Osteocyte (in vitro differentiated cells): Measurements from ENCODE around the gene CDH13. TPM values are rescaled to one million over a fixed set of nuclear protein-coding genes. Genes with fewer than 3 reads are reported as not detected.

Experiments used
- DNase-seq: peaks from one replicate; pipeline ENCODE4 v3.0.0; 2021; ENCODE audit warnings: mixed read lengths; ENCODE audit not compliant: unreplicated experiment; ENCODE audit errors: extremely low spot score
- H3K27ac Mint-ChIP-seq: one replicate; pipeline ENCODE4 v1.8.0; 2021; ENCODE audit warnings: mild to moderate bottlenecking, mixed read lengths; ENCODE audit not compliant: unreplicated experiment
- H3K27me3 Mint-ChIP-seq: one replicate; pipeline ENCODE4 v1.8.0; 2021; ENCODE audit warnings: mixed read lengths; ENCODE audit not compliant: unreplicated experiment
- H3K36me3 Mint-ChIP-seq: one replicate; pipeline ENCODE4 v1.8.0; 2021; ENCODE audit warnings: mixed read lengths; ENCODE audit not compliant: unreplicated experiment
- H3K4me1 Mint-ChIP-seq: one replicate; pipeline ENCODE4 v1.8.0; 2021; ENCODE audit warnings: mixed read lengths; ENCODE audit not compliant: unreplicated experiment
- H3K4me3 Mint-ChIP-seq: one replicate; pipeline ENCODE4 v1.8.0; 2021; ENCODE audit warnings: mild to moderate bottlenecking, moderate library complexity, mixed read lengths; ENCODE audit not compliant: unreplicated experiment
- H3K9me3 Mint-ChIP-seq: one replicate; pipeline ENCODE4 v1.8.0; 2021; ENCODE audit warnings: mixed read lengths; ENCODE audit not compliant: unreplicated experiment
- total RNA-seq: library from RNA; stranded (reverse); gene quantifications from 2 replicates; pipeline ENCODE4 v1.2.1, GENCODE V29; 2021
- TF ChIP-seq, protein P1 (sequence below): fragments of 200-600 bp; sonication (generic); IDR thresholded peaks from 2 replicates; pipeline ENCODE4 v1.5.0; 2021; ENCODE audit warnings: antibody characterized with exemption, mild to moderate bottlenecking, moderate library complexity

CDH13 gene
- total RNA-seq, 1 donor from 2014 or later = 27.0 TPM

DNA sequence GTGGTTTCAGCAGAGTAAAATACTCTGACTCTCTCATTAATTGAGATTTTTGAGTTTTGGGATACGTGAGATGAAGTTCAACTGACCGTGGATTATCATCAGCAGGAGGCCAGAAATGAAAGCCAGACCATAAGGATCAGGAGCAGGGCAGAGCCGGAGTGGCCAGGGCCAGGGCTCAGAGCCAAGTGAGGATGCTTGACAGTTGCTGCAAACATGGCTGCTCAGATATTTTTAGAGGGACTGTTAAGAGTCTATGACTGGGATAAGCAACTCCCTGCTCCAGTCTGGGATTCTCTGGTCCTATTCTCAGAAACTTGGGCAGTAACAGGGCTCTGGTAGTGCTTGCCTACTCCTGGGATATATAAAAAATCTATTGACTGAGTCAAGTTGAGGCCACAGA, 17.6 kb upstream of the CDH13 start:
- DNase-seq = no peak
- Mint-ChIP-seq H3K9me3 (no peaks in the 10 kb centered on the region), H3K4me1 (peaks cover 8% of the 10 kb centered on the region), H3K27ac (no peak overlapping the region), H3K36me3 (no peaks in the 10 kb centered on the region), H3K27me3 (peaks cover 25% of the 10 kb centered on the region), H3K4me3 (no peak overlapping the region)
- TF ChIP-seq, protein P1, sequence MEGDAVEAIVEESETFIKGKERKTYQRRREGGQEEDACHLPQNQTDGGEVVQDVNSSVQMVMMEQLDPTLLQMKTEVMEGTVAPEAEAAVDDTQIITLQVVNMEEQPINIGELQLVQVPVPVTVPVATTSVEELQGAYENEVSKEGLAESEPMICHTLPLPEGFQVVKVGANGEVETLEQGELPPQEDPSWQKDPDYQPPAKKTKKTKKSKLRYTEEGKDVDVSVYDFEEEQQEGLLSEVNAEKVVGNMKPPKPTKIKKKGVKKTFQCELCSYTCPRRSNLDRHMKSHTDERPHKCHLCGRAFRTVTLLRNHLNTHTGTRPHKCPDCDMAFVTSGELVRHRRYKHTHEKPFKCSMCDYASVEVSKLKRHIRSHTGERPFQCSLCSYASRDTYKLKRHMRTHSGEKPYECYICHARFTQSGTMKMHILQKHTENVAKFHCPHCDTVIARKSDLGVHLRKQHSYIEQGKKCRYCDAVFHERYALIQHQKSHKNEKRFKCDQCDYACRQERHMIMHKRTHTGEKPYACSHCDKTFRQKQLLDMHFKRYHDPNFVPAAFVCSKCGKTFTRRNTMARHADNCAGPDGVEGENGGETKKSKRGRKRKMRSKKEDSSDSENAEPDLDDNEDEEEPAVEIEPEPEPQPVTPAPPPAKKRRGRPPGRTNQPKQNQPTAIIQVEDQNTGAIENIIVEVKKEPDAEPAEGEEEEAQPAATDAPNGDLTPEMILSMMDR = no peak

DNA sequence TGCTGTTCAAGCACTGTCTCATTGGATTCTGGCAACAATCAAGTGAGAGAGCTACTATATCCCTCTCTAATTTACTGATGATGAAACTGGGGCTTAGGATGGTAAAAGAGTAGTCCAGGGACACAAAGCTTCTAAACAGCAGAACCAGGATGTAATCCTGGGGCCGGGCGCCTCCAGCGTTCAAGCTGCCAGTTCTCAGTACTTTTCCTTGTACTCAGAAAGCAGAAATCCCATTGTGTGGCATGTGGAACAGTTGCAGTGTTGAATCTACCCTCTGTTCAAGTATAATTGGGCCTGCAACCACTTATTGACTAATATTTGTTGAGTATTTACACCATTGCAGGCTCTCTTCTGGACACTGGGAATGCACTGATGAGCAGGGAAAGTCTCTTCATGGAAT, 14.5 kb upstream of the CDH13 start:
- Mint-ChIP-seq H3K9me3 (no peaks in the 10 kb centered on the region), H3K27me3 (peaks cover 32% of the 10 kb centered on the region), H3K4me3 (no peak overlapping the region), H3K4me1 (no peaks in the 10 kb centered on the region), H3K36me3 (no peaks in the 10 kb centered on the region), H3K27ac (no peak overlapping the region)
- TF ChIP-seq, protein P1 = no peak
- no peak for DNase-seq

DNA sequence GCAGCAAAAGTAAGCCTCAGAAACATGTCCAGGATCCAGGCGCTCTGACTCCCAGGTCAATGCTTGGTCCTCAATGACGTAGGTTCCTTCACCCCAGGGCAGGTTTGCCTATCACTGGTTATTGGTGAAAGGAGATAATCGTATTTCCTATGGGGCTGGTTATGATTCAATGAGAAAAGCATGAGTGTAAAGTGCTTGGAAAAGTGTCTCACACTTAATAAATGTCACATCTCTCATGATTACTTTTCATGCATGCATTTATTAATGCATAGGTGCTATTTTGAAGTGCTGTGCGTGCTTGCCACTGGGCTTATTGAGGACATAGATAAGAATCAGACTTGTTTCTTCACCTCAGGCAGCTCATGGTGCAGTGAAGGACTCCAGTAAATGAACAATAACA, 10.4 kb upstream of the CDH13 start:
- Mint-ChIP-seq H3K27ac (no peak overlapping the region), H3K36me3 (no peaks in the 10 kb centered on the region), H3K9me3 (no peaks in the 10 kb centered on the region), H3K4me3 (no peak overlapping the region), H3K27me3 (peaks cover 58% of the 10 kb centered on the region), H3K4me1 (no peaks in the 10 kb centered on the region)
- TF ChIP-seq, protein P1 = no peak
- no peak for DNase-seq

DNA sequence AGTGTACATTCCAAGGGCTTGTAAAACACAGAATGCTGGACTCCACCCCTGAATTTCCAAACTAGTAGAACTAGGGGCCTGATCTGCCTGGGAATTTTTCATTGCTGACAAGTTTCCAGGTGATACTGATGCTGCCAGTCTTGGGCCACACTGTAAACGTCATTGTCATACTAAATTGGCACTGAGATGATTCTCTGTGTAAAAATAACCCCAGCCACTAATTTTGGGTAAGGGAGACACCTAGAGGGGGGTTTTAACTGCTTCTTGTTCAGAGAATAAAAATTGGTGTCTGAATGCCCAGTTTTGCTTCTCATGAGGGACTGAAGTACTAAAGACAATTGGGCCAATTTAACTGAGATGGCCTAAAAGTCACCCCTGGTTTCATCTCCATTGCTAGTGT, 5.0 kb upstream of the CDH13 start:
- H3K4me3 Mint-ChIP-seq = no peak overlapping the region
- no peaks in the 10 kb centered on the region for H3K9me3 Mint-ChIP-seq
- H3K36me3 Mint-ChIP-seq = no peaks in the 10 kb centered on the region
- no peak for DNase-seq
- TF ChIP-seq, protein P1 = peak; percentile 34
- H3K27me3 Mint-ChIP-seq = peaks cover 37% of the 10 kb centered on the region
- H3K27ac Mint-ChIP-seq = no peak overlapping the region
- peaks cover 3% of the 10 kb centered on the region for H3K4me1 Mint-ChIP-seq

DNA sequence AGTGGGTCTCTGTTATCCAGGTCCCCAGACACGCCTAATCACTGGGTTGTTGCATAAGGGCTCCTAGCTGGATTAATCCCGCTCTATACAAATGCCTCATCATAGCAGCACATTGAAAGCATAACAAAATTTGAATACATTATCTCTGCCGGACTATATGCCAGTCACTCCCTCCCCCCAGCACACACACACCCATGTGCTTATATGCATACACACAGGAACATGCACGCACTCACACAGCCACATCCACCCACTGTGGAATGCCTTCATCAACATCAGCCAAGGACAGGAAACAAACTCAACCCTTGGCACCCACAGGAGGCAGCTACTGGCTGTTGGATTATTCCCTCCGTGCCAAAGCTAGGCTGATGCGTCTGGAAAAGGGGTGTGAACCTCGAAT, 3.5 kb upstream of the CDH13 start:
- Mint-ChIP-seq H3K36me3 (no peaks in the 10 kb centered on the region), H3K9me3 (no peaks in the 10 kb centered on the region), H3K27ac (no peak overlapping the region), H3K4me1 (peaks cover 9% of the 10 kb centered on the region), H3K27me3 (peaks cover 26% of the 10 kb centered on the region), H3K4me3 (no peak overlapping the region)
- TF ChIP-seq, protein P1 = no peak
- no peak for DNase-seq
